Stomach (tissue), 4 donors: ENCODE measurements around the gene ARHGEF37.

ENCODE experiments used
- CTCF ChIP-seq, 7 experiments: fragments of 450-650 bp in 4 of 7; fragments of 200-600 bp in 3 of 7; sonication (generic) in 3 of 7; IDR thresholded peaks; one replicate each; pipeline ENCODE4 v1.5.1; 2016 to 2019; ENCODE audit warnings: antibody characterized with exemption in 7 of 7, control low read depth in 2 of 7, mild to moderate bottlenecking in 1 of 7
- POLR2AphosphoS5 ChIP-seq, 3 donors: sonication (generic); formaldehyde crosslinking; IDR thresholded peaks; one replicate each; pipeline ENCODE4 v1.6.1; 2016; ENCODE audit warnings: antibody characterized with exemption in 3 of 3

- TF ChIP-seq CTCF (IDR thresholded peaks at IDR 0.05): no peak
- TF ChIP-seq POLR2AphosphoS5 (IDR thresholded peaks at IDR 0.05): no peak
These were observed 14.1 kb upstream of the ARHGEF37 start for GRCh38 chr5:149567226-149567625.
